Muscle of back (tissue), 11 donors: Measurements from ENCODE around the gene IMMP2L. TPM values are rescaled to one million over a fixed set of nuclear protein-coding genes. Genes with fewer than 3 reads are reported as not detected.
"Not testable (repeated sequence)": the region's sequence is repeated elsewhere in the genome, so short reads cannot be mapped to it uniquely, and the experiment has no call there.

Experiments
- DNase-seq, 3 donors: peaks; one replicate each; pipeline versions ENCODE4 v3.0.0 to v3.0.0-alpha.2; 2013
- polyA plus RNA-seq, 10 donors: library from polyadenylated mRNA; unstranded; fragments of 120-200 nt; gene quantifications; one replicate each; pipeline ENCODE4 v1.2.1, GENCODE V29; 2013; ENCODE audit not compliant: insufficient read length in 10 of 10

Gene IMMP2L
- polyA plus RNA-seq, 10 donors = 11.9 to 20.5 (median 15.2) TPM

GRCh38 chr7:111352319-111352718 is 210.0 kb downstream of the IMMP2L start:
- DNase-seq = no peak

GRCh38 chr7:111346219-111346618 is 216.1 kb downstream of the IMMP2L start:
- DNase-seq = no peak

GRCh38 chr7:111343017-111343416 is 219.3 kb downstream of the IMMP2L start:
- no peak for DNase-seq

- no peak for DNase-seq
Measured at GRCh38 chr7:111339006-111339405, 223.3 kb downstream of the IMMP2L start.

- no peak for DNase-seq
Measured at GRCh38 chr7:111333010-111333409, 229.3 kb downstream of the IMMP2L start.

- DNase-seq = no peak
Measured at GRCh38 chr7:111330235-111330523, 232.1 kb downstream of the IMMP2L start.

GRCh38 chr7:111329367-111330234 is 232.7 kb downstream of the IMMP2L start:
- DNase-seq = no peak

GRCh38 chr7:111328487-111328886 is 233.8 kb downstream of the IMMP2L start:
- no peak for DNase-seq

- DNase-seq = no peak
Measured at GRCh38 chr7:111324776-111325175, 237.5 kb downstream of the IMMP2L start.

- no peak for DNase-seq
Measured at GRCh38 chr7:111324228-111324627, 238.1 kb downstream of the IMMP2L start.

- not testable (repeated sequence) for DNase-seq
Measured at GRCh38 chr7:111323670-111324069, 238.6 kb downstream of the IMMP2L start.

GRCh38 chr7:111320133-111320532 is 242.2 kb downstream of the IMMP2L start:
- DNase-seq = no peak

GRCh38 chr7:111312966-111313365 is 249.3 kb downstream of the IMMP2L start:
- no peak for DNase-seq

GRCh38 chr7:111308691-111309090 is 253.6 kb downstream of the IMMP2L start:
- DNase-seq = no peak

GRCh38 chr7:111301891-111302290 is 260.4 kb downstream of the IMMP2L start:
- no peak for DNase-seq

GRCh38 chr7:111294494-111294893 is 267.8 kb downstream of the IMMP2L start:
- no peak for DNase-seq

GRCh38 chr7:111292026-111292470 is 270.2 kb downstream of the IMMP2L start:
- DNase-seq = peak; percentile 17 to 61 (median 32)

GRCh38 chr7:111290982-111291381 is 271.3 kb downstream of the IMMP2L start:
- DNase-seq = no peak

GRCh38 chr7:111290419-111290818 is 271.9 kb downstream of the IMMP2L start:
- DNase-seq = no peak

GRCh38 chr7:111288441-111288840 is 273.9 kb downstream of the IMMP2L start:
- DNase-seq = not testable (repeated sequence)

GRCh38 chr7:111282626-111283025 is 279.7 kb downstream of the IMMP2L start:
- no peak for DNase-seq

GRCh38 chr7:111274857-111275256 is 287.4 kb downstream of the IMMP2L start:
- DNase-seq = peak in 1 of 3 donors; percentile 33

GRCh38 chr7:111272092-111272491 is 290.2 kb downstream of the IMMP2L start:
- DNase-seq = no peak

- not testable (repeated sequence) for DNase-seq
Measured at GRCh38 chr7:111270794-111271193, 291.5 kb downstream of the IMMP2L start.
